ENCODE data around the gene GNG4. TPM values are rescaled to one million over a fixed set of nuclear protein-coding genes. Genes with fewer than 3 reads are reported as not detected.

The GNG4 gene
- total RNA-seq, 1 experiment from 2014 or later = 34.4 TPM

GRCh38 chr1:235586413-235586812, 63.2 kb downstream of the GNG4 start:
- Histone ChIP-seq H3K27ac (ENCODE audit: insufficient read length, low read depth, low read length) (no peak overlapping the region), H3K4me2 (ENCODE audit: insufficient read depth, insufficient read length, low read length) (no peak overlapping the region), H3K9me3 (ENCODE audit: control insufficient read depth, low read depth, low read length) (no peaks in the 10 kb centered on the region), H3K4ac (ENCODE audit: low read depth, low read length) (no peak overlapping the region), H4K8ac (replicated peaks; ENCODE audit: insufficient read length, low read depth, low read length) (no peak overlapping the region), H3K14ac (ENCODE audit: insufficient read depth, low read length) (no peak overlapping the region), H3K27me3 (ENCODE audit: insufficient read depth, low read length) (no peaks in the 10 kb centered on the region), H2BK15ac (ENCODE audit: low read depth, low read length) (no peak overlapping the region), H2BK5ac (ENCODE audit: insufficient read length, low read length) (peak overlapping the region; percentile 4), H4K20me1 (ENCODE audit: control insufficient read depth, insufficient read depth, insufficient read length) (no peaks in the 10 kb centered on the region), H3K79me1 (ENCODE audit: insufficient read depth, low read depth, low read length, poor library complexity, severe bottlenecking) (no peaks in the 10 kb centered on the region), H4K5ac (ENCODE audit: insufficient read length, low read depth, low read length) (no peak overlapping the region), H3K18ac (ENCODE audit: insufficient read length, low read depth, low read length) (no peak overlapping the region), H3K4me1 (ENCODE audit: insufficient read depth, low read length) (no peaks in the 10 kb centered on the region), H3K9ac (ENCODE audit: extremely low read depth, insufficient read length, low read length) (no peak overlapping the region), H4K91ac (ENCODE audit: insufficient read length, low read depth, low read length) (no peak overlapping the region), H3K23me2 (ENCODE audit: insufficient read length, low read depth, low read length, poor library complexity, severe bottlenecking) (no peaks in the 10 kb centered on the region), H2BK120ac (ENCODE audit: low read depth, low read length, poor library complexity, severe bottlenecking) (no peak overlapping the region), H3K56ac (ENCODE audit: insufficient read length, low read depth, low read length) (no peak overlapping the region), H2AFZ (ENCODE audit: low read length) (no peak overlapping the region), H2AK5ac (ENCODE audit: insufficient read length, low read length) (no peak overlapping the region), H3T11ph (ENCODE audit: low read length) (no peak overlapping the region), H2BK20ac (ENCODE audit: low read depth, low read length, poor library complexity, severe bottlenecking) (no peak overlapping the region), H3K23ac (ENCODE audit: insufficient read length, low read depth, low read length) (no peak overlapping the region), H3K79me2 (ENCODE audit: insufficient read depth, low read length) (no peaks in the 10 kb centered on the region), H2BK12ac (ENCODE audit: insufficient read length, low read depth, low read length) (no peak overlapping the region)
- WGBS (ENCODE audit: extremely low coverage, insufficient read length, low lambda C conversion rate) = no CpG with 5 or more reads among the region's 5 CpGs
- DNase-seq = peak; percentile 58
- Mint-ChIP-seq H3K9me3 (peaks cover 23 to 28% of the 10 kb centered on the region in 2 experiments), H3K27ac (peak overlapping the region in 2 of 3 experiments; percentile 22 to 39; a peak in 2 of 7 replicates), H3K4me1 (peaks cover 3 to 5% of the 10 kb centered on the region in 2 experiments), H3K27me3 (ENCODE audit: low read depth) (no peaks in the 10 kb centered on the region; the same call in 1 of the 2 replicates), H3K36me3 (ENCODE audit: insufficient read depth in 1 of 3, low read depth in 3 of 3) (peaks cover 56 to 58% (median 57%) of the 10 kb centered on the region in 3 experiments), H3K4me3 (no peak overlapping the region)
- TF ChIP-seq CTCF (conservative IDR thresholded peaks at IDR 0.05) = peak; percentile 63
